ENCODE results near the gene CXorf65.

The CXorf65 gene

GRCh38 chrX:71068044-71068918, 38.3 kb downstream of the CXorf65 start, which contains the start of gene SNX12:
SNX12 (minus strand) TSS chrX:71068334; CDS start chrX:71068306, 28 bp downstream.
- H3K4me3 ChIP-seq (replicated peaks; ENCODE audit: insufficient read depth, low read length) = peak within 1 kb of the TSS; percentile 83
- no peaks in the 10 kb centered on the region for H3K27me3 ChIP-seq (ENCODE audit: insufficient read depth, poor library complexity, severe bottlenecking)
- DNase-seq (ENCODE audit: low read depth in 1 of 2, low spot score in 1 of 2) = peak; percentile 81 to 95
- TF ChIP-seq, protein P1, sequence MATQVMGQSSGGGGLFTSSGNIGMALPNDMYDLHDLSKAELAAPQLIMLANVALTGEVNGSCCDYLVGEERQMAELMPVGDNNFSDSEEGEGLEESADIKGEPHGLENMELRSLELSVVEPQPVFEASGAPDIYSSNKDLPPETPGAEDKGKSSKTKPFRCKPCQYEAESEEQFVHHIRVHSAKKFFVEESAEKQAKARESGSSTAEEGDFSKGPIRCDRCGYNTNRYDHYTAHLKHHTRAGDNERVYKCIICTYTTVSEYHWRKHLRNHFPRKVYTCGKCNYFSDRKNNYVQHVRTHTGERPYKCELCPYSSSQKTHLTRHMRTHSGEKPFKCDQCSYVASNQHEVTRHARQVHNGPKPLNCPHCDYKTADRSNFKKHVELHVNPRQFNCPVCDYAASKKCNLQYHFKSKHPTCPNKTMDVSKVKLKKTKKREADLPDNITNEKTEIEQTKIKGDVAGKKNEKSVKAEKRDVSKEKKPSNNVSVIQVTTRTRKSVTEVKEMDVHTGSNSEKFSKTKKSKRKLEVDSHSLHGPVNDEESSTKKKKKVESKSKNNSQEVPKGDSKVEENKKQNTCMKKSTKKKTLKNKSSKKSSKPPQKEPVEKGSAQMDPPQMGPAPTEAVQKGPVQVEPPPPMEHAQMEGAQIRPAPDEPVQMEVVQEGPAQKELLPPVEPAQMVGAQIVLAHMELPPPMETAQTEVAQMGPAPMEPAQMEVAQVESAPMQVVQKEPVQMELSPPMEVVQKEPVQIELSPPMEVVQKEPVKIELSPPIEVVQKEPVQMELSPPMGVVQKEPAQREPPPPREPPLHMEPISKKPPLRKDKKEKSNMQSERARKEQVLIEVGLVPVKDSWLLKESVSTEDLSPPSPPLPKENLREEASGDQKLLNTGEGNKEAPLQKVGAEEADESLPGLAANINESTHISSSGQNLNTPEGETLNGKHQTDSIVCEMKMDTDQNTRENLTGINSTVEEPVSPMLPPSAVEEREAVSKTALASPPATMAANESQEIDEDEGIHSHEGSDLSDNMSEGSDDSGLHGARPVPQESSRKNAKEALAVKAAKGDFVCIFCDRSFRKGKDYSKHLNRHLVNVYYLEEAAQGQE (IDR thresholded peaks at IDR 0.05; ENCODE audit: insufficient replicate concordance, low read depth) = no peak
- no peak for TF ChIP-seq SPI1 (IDR thresholded peaks at IDR 0.05; ENCODE audit: borderline replicate concordance, low read depth)
- no peak; the same call in 1 of the 2 replicates for TF ChIP-seq POLR2AphosphoS5 (IDR thresholded peaks at IDR 0.05; ENCODE audit: low read depth)
- TF ChIP-seq, protein P2, sequence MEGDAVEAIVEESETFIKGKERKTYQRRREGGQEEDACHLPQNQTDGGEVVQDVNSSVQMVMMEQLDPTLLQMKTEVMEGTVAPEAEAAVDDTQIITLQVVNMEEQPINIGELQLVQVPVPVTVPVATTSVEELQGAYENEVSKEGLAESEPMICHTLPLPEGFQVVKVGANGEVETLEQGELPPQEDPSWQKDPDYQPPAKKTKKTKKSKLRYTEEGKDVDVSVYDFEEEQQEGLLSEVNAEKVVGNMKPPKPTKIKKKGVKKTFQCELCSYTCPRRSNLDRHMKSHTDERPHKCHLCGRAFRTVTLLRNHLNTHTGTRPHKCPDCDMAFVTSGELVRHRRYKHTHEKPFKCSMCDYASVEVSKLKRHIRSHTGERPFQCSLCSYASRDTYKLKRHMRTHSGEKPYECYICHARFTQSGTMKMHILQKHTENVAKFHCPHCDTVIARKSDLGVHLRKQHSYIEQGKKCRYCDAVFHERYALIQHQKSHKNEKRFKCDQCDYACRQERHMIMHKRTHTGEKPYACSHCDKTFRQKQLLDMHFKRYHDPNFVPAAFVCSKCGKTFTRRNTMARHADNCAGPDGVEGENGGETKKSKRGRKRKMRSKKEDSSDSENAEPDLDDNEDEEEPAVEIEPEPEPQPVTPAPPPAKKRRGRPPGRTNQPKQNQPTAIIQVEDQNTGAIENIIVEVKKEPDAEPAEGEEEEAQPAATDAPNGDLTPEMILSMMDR (IDR thresholded peaks at IDR 0.05; ENCODE audit: insufficient read depth, low read length) = no peak
- no peak for TF ChIP-seq GABPA (IDR thresholded peaks at IDR 0.05; ENCODE audit: low read depth)
- peak within 1 kb of the TSS; percentile 77 for H3K27ac ChIP-seq (replicated peaks)

DNA sequence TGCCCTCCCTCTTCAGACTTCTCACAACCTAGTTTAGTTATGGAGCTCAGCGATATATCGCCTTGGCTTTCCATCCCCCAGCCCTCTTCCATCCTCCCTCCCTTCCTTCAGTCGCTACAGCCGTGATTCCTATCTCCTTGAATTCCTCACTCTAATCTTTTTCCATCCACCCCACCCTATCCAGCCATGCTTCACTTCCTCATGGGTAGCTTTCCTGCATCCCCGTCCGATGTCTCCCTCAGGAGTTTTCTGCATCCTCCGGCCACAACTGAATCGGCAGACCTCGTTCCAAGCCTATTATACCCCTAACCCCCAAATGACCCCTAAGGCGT, 38.9 kb downstream of the CXorf65 start:
- no peaks in the 10 kb centered on the region for H3K27me3 ChIP-seq (ENCODE audit: insufficient read depth, poor library complexity, severe bottlenecking)
- TF ChIP-seq, protein P1 (IDR thresholded peaks at IDR 0.05; ENCODE audit: insufficient replicate concordance, low read depth) = no peak
- TF ChIP-seq, protein P2 (IDR thresholded peaks at IDR 0.05; ENCODE audit: insufficient read depth, low read length) = no peak
- TF ChIP-seq GABPA (IDR thresholded peaks at IDR 0.05; ENCODE audit: low read depth) (no peak), SPI1 (IDR thresholded peaks at IDR 0.05; ENCODE audit: borderline replicate concordance, low read depth) (no peak), POLR2AphosphoS5 (IDR thresholded peaks at IDR 0.05; ENCODE audit: low read depth) (no peak)
- DNase-seq (ENCODE audit: low read depth in 1 of 2, low spot score in 1 of 2) = no peak
- peak overlapping the region; percentile 83 for H3K4me3 ChIP-seq (replicated peaks; ENCODE audit: insufficient read depth, low read length)
- peak overlapping the region; percentile 77 for H3K27ac ChIP-seq (replicated peaks)

GRCh38 chrX:71067089-71067488, 39.5 kb downstream of the CXorf65 start:
- H3K27me3 ChIP-seq (ENCODE audit: insufficient read depth, poor library complexity, severe bottlenecking) = no peaks in the 10 kb centered on the region
- no peak overlapping the region; the same call in 1 of the 2 replicates for H3K27ac ChIP-seq (replicated peaks)
- H3K4me3 ChIP-seq (replicated peaks; ENCODE audit: insufficient read depth, low read length) = peak overlapping the region; percentile 83
- TF ChIP-seq SPI1 (IDR thresholded peaks at IDR 0.05; ENCODE audit: borderline replicate concordance, low read depth) = no peak
- TF ChIP-seq, protein P1 (IDR thresholded peaks at IDR 0.05; ENCODE audit: insufficient replicate concordance, low read depth) = no peak
- no peak for TF ChIP-seq POLR2AphosphoS5 (IDR thresholded peaks at IDR 0.05; ENCODE audit: low read depth)
- TF ChIP-seq, protein P2 (IDR thresholded peaks at IDR 0.05; ENCODE audit: insufficient read depth, low read length) = no peak
- no peak for TF ChIP-seq GABPA (IDR thresholded peaks at IDR 0.05; ENCODE audit: low read depth)
- no peak for DNase-seq (ENCODE audit: low read depth in 1 of 2, low spot score in 1 of 2)

Data from HL-60 (cell line).